ENCODE measurements around the gene PGM3.

The PGM3 gene

DNA sequence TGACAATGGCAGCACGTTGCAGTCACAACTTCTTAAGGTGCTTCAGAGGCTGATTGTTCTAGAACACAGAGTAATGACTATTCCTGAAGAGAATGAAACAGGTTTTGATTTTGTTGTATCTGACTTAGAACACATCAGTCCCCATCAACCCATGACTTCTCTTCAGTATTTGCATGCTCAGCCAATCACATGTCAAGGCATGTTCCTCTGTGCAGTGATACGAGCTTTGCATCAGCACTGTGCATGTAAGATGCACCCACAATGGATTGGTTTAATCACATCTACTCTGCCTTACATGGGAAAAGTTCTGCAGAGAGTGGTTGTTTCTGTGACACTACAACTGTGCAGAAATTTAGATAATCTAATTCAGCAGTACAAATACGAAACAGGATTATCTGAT is 54.3 kb downstream of the PGM3 start:
- ChIA-PET CTCF (interaction anchor here (7.9 kb wide), 1 partner anchor 72 kb away, joined by 33 read pairs; the partner anchor contains the start of genes DOP1A and UBE3D), POLR2A (no interaction called here)
- H3K36me3 ChIP-seq (ENCODE audit: control insufficient read depth in 4 of 4, insufficient read depth in 4 of 4, low read length in 3 of 4): peaks cover 9 to 44% (median 22%) of the 10 kb centered on the region in 4 experiments
- no peaks in the 10 kb centered on the region for H3K9me3 ChIP-seq (ENCODE audit: control extremely low read depth in 1 of 5, control insufficient read depth in 4 of 5, insufficient read depth in 2 of 5, low read depth in 1 of 5, low read length in 4 of 5)
- no peak for DNase-seq
- no peak overlapping the region for H3K4me3 ChIP-seq (ENCODE audit: control insufficient read depth in 1 of 7, extremely low read depth in 1 of 7, insufficient read depth in 4 of 7, low read depth in 2 of 7, low read length in 6 of 7)
- H3K27ac ChIP-seq (ENCODE audit: insufficient read depth in 1 of 2, low read depth in 1 of 2, low read length in 2 of 2, poor library complexity in 1 of 2, severe bottlenecking in 2 of 2): no peak overlapping the region
- no peaks in the 10 kb centered on the region for H3K27me3 ChIP-seq (replicated peaks in 2 of 5; ENCODE audit: control insufficient read depth in 4 of 5, insufficient read depth in 5 of 5, low read length in 4 of 5)
- 100% methylated on average over 1 of the region's 3 CpGs for WGBS (ENCODE audit: insufficient coverage)
- H3K4me1 ChIP-seq (ENCODE audit: control extremely low read depth in 1 of 4, control insufficient read depth in 4 of 4, insufficient read depth in 4 of 4, low read length in 3 of 4): no peaks in the 10 kb centered on the region

DNA sequence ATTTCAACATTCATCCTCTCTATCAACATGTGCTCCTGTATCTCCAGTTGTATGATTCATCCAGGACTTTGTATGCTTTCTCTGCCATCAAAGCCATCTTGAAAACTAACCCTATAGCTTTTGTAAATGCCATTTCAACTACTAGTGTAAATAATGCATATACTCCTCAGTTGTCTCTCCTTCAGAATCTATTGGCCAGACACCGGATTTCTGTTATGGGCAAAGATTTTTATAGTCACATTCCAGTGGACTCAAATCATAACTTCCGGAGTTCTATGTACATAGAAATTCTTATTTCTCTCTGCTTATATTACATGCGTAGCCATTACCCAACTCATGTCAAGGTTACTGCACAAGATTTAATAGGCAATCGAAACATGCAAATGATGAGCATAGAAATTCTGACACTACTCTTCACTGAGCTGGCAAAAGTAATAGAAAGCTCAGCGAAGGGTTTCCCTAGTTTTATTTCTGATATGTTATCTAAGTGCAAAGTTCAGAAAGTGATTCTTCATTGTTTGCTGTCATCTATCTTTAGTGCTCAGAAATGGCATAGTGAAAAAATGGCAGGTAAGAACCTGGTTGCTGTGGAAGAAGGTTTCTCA is 54.8 kb downstream of the PGM3 start:
- no peak overlapping the region for H3K4me3 ChIP-seq (ENCODE audit: control insufficient read depth in 1 of 7, extremely low read depth in 1 of 7, insufficient read depth in 4 of 7, low read depth in 2 of 7, low read length in 6 of 7)
- no peaks in the 10 kb centered on the region for H3K9me3 ChIP-seq (ENCODE audit: control extremely low read depth in 1 of 5, control insufficient read depth in 4 of 5, insufficient read depth in 2 of 5, low read depth in 1 of 5, low read length in 4 of 5)
- H3K36me3 ChIP-seq (ENCODE audit: control insufficient read depth in 4 of 4, insufficient read depth in 4 of 4, low read length in 3 of 4): peaks cover 9 to 41% (median 21%) of the 10 kb centered on the region in 4 experiments
- no peaks in the 10 kb centered on the region for H3K4me1 ChIP-seq (ENCODE audit: control extremely low read depth in 1 of 4, control insufficient read depth in 4 of 4, insufficient read depth in 4 of 4, low read length in 3 of 4)
- WGBS (ENCODE audit: insufficient coverage): 98% methylated on average over 5 of the region's 5 CpGs
- no peaks in the 10 kb centered on the region for H3K27me3 ChIP-seq (replicated peaks in 2 of 5; ENCODE audit: control insufficient read depth in 4 of 5, insufficient read depth in 5 of 5, low read length in 4 of 5)
- no peak overlapping the region for H3K27ac ChIP-seq (ENCODE audit: insufficient read depth in 1 of 2, low read depth in 1 of 2, low read length in 2 of 2, poor library complexity in 1 of 2, severe bottlenecking in 2 of 2)
- no peak for DNase-seq
- ChIA-PET POLR2A (no interaction called here), CTCF (interaction anchor here (7.9 kb wide), 1 partner anchor 72 kb away, joined by 33 read pairs; the partner anchor contains the start of genes DOP1A and UBE3D)

DNA sequence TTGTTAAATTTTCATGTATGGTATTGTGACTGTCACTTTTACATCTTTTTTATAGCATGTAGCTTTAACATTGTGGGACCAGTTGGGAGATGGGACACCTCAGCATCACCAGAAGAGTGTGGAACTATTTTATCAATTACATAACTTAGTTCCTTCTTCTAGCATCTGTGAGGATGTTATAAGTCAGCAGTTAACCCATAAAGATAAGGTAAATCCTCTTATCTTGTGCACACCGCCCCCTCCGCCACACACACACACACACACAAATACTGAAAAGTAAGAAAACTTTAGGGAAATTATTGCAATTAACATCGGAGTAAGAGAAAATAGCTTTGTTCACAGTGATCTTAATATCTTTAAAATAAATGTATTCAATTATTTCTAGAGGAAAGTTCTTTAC is 60.9 kb downstream of the PGM3 start:
- Histone ChIP-seq H3K4me3 (ENCODE audit: control insufficient read depth in 1 of 7, extremely low read depth in 1 of 7, insufficient read depth in 4 of 7, low read depth in 2 of 7, low read length in 6 of 7) (no peak overlapping the region), H3K9me3 (ENCODE audit: control extremely low read depth in 1 of 5, control insufficient read depth in 4 of 5, insufficient read depth in 2 of 5, low read depth in 1 of 5, low read length in 4 of 5) (no peaks in the 10 kb centered on the region), H3K27me3 (replicated peaks in 2 of 5; ENCODE audit: control insufficient read depth in 4 of 5, insufficient read depth in 5 of 5, low read length in 4 of 5) (no peaks in the 10 kb centered on the region), H3K27ac (ENCODE audit: insufficient read depth in 1 of 2, low read depth in 1 of 2, low read length in 2 of 2, poor library complexity in 1 of 2, severe bottlenecking in 2 of 2) (no peak overlapping the region), H3K36me3 (ENCODE audit: control insufficient read depth in 4 of 4, insufficient read depth in 4 of 4, low read length in 3 of 4) (peaks cover 14 to 48% (median 33%) of the 10 kb centered on the region in 4 experiments), H3K4me1 (ENCODE audit: control extremely low read depth in 1 of 4, control insufficient read depth in 4 of 4, insufficient read depth in 4 of 4, low read length in 3 of 4) (no peaks in the 10 kb centered on the region)
- CTCF ChIA-PET: no interaction called here
- no CpG with 5 or more reads among the region's 3 CpGs for WGBS (ENCODE audit: insufficient coverage)
- POLR2A ChIA-PET: no interaction called here
- DNase-seq: peak; percentile 0 to 8 (median 3)

DNA sequence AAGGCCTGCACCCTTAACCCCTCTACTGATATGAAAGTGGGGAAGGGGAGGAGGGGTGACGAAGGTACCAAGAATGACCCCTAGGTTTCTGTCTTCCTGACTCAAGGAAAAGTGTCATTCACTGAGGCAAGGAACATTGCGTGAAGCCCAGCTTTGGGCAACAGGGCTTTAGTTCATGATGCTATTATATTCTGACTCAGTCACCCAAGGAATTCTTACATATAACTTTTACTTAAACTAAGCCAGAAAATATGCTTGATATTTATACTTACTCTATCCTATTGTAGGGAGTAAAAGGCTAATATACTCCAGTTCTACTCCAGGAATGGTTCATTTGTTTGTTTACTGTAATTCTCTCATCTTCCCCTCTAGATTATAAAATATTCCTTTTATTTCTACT is 65.1 kb downstream of the PGM3 start:
- CTCF ChIA-PET: interaction anchor here (1.2 kb wide), 1 partner anchor 15 kb away, joined by 3 read pairs; no protein-coding TSS in a partner anchor

DNA sequence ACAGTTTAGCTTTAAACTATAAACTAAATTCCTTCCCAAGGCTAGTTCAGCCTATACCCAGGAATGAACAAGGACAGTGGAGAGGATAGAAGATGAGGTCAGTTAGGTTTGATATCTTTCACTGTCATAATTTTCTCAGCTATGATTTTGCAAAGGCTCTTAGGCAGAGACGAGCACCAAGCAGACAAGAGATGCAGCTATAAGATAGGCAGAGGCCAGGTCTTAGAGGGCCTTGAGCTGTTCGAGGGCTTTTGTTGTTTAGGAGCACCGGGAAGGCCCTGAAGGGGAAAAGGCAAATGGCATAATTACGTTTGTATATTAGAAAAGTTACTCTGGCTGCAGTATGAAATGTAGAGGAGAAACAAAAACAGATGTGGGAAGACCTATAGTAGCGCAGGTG is 65.8 kb downstream of the PGM3 start:
- peaks cover 20 to 74% (median 34%) of the 10 kb centered on the region in 4 experiments for H3K36me3 ChIP-seq (ENCODE audit: control insufficient read depth in 4 of 4, insufficient read depth in 4 of 4, low read length in 3 of 4)
- 97% methylated on average over 3 of the region's 5 CpGs for WGBS (ENCODE audit: insufficient coverage)

More for the DNA sequence above, 65.1 kb downstream of the PGM3 start:
- Histone ChIP-seq H3K36me3 (ENCODE audit: control insufficient read depth in 4 of 4, insufficient read depth in 4 of 4, low read length in 3 of 4) (peaks cover 20 to 74% (median 34%) of the 10 kb centered on the region in 4 experiments), H3K27me3 (replicated peaks in 2 of 5; ENCODE audit: control insufficient read depth in 4 of 5, insufficient read depth in 5 of 5, low read length in 4 of 5) (no peaks in the 10 kb centered on the region), H3K9me3 (ENCODE audit: control extremely low read depth in 1 of 5, control insufficient read depth in 4 of 5, insufficient read depth in 2 of 5, low read depth in 1 of 5, low read length in 4 of 5) (no peaks in the 10 kb centered on the region), H3K4me1 (ENCODE audit: control extremely low read depth in 1 of 4, control insufficient read depth in 4 of 4, insufficient read depth in 4 of 4, low read length in 3 of 4) (no peaks in the 10 kb centered on the region), H3K4me3 (ENCODE audit: control insufficient read depth in 1 of 7, extremely low read depth in 1 of 7, insufficient read depth in 4 of 7, low read depth in 2 of 7, low read length in 6 of 7) (no peak overlapping the region), H3K27ac (ENCODE audit: insufficient read depth in 1 of 2, low read depth in 1 of 2, low read length in 2 of 2, poor library complexity in 1 of 2, severe bottlenecking in 2 of 2) (no peak overlapping the region)
- WGBS (ENCODE audit: insufficient coverage): no CpG with 5 or more reads among the region's 2 CpGs
- DNase-seq: no peak
- POLR2A ChIA-PET: no interaction called here

DNA sequence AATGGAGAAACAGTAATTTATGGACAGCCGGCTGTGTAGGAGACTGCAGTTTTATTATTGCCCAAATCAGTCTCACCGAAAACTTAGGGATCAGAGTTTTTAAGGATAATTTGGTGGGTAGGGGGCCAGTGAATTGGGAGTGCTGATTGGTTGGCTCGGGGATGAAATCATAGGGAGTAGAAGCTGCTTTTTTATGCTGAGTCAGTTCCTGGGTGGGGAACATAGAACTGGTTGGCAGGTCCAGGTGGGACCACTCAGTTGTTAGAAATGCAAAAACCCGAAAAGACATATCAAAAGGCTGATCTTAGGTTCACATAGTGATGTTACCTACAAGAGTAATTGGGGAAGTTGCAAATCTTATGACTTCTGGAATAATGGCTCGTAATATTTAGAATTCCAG is 66.3 kb downstream of the PGM3 start:
- H3K4me1 ChIP-seq (ENCODE audit: control extremely low read depth in 1 of 4, control insufficient read depth in 4 of 4, insufficient read depth in 4 of 4, low read length in 3 of 4): no peaks in the 10 kb centered on the region
- ChIA-PET CTCF (interaction anchor here (0.9 to 1.2 kb wide), 3 partner anchors 10 to 38 kb away, joined by 3 read pairs; no protein-coding TSS in a partner anchor), POLR2A (interaction anchor here (0.6 kb wide), 1 partner anchor 71 kb away, joined by 3 read pairs; no protein-coding TSS in a partner anchor)
- H3K27ac ChIP-seq (ENCODE audit: insufficient read depth in 1 of 2, low read depth in 1 of 2, low read length in 2 of 2, poor library complexity in 1 of 2, severe bottlenecking in 2 of 2): no peak overlapping the region
- peaks cover 20 to 70% (median 34%) of the 10 kb centered on the region in 4 experiments for H3K36me3 ChIP-seq (ENCODE audit: control insufficient read depth in 4 of 4, insufficient read depth in 4 of 4, low read length in 3 of 4)
- no peak for DNase-seq
- 100% methylated on average over 4 of the region's 5 CpGs for WGBS (ENCODE audit: insufficient coverage)
- no peaks in the 10 kb centered on the region for H3K9me3 ChIP-seq (ENCODE audit: control extremely low read depth in 1 of 5, control insufficient read depth in 4 of 5, insufficient read depth in 2 of 5, low read depth in 1 of 5, low read length in 4 of 5)
- no peak overlapping the region for H3K4me3 ChIP-seq (ENCODE audit: control insufficient read depth in 1 of 7, extremely low read depth in 1 of 7, insufficient read depth in 4 of 7, low read depth in 2 of 7, low read length in 6 of 7)
- no peaks in the 10 kb centered on the region for H3K27me3 ChIP-seq (replicated peaks in 2 of 5; ENCODE audit: control insufficient read depth in 4 of 5, insufficient read depth in 5 of 5, low read length in 4 of 5)

More for the DNA sequence above, 65.8 kb downstream of the PGM3 start:
- no peaks in the 10 kb centered on the region for H3K4me1 ChIP-seq (ENCODE audit: control extremely low read depth in 1 of 4, control insufficient read depth in 4 of 4, insufficient read depth in 4 of 4, low read length in 3 of 4)
- ChIA-PET POLR2A (no interaction called here), CTCF (interaction anchor here (0.9 to 1.2 kb wide), 3 partner anchors 11 to 39 kb away, joined by 3 read pairs; no protein-coding TSS in a partner anchor)
- H3K27me3 ChIP-seq (replicated peaks in 2 of 5; ENCODE audit: control insufficient read depth in 4 of 5, insufficient read depth in 5 of 5, low read length in 4 of 5): no peaks in the 10 kb centered on the region
- no peak for DNase-seq
- no peaks in the 10 kb centered on the region for H3K9me3 ChIP-seq (ENCODE audit: control extremely low read depth in 1 of 5, control insufficient read depth in 4 of 5, insufficient read depth in 2 of 5, low read depth in 1 of 5, low read length in 4 of 5)
- H3K27ac ChIP-seq (ENCODE audit: insufficient read depth in 1 of 2, low read depth in 1 of 2, low read length in 2 of 2, poor library complexity in 1 of 2, severe bottlenecking in 2 of 2): no peak overlapping the region
- no peak overlapping the region for H3K4me3 ChIP-seq (ENCODE audit: control insufficient read depth in 1 of 7, extremely low read depth in 1 of 7, insufficient read depth in 4 of 7, low read depth in 2 of 7, low read length in 6 of 7)

DNA sequence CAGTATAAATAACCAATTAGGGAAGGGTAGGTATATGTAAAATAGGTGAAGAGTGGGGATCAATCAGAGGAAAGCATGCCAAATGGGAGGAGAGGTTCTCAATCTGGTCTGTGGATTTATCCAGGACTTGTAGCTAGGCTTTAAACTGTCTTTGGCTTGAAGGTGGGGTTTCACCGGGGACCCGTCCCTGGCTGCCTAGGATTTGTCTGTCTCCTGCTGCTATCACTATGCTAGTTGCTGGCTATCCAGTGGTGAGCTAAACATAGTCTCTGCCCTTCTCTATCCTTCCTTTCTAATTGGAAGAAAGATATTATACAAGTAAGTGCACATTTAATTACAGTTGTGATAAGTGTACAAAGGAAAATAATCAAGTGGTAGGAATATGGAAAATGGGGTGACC is 66.8 kb downstream of the PGM3 start:
- ChIA-PET POLR2A (interaction anchor here (0.6 kb wide), 1 partner anchor 71 kb away, joined by 3 read pairs; no protein-coding TSS in a partner anchor), CTCF (interaction anchor here (0.9 kb wide), 1 partner anchor 38 kb away, joined by 3 read pairs; no protein-coding TSS in a partner anchor)
- H3K27me3 ChIP-seq (replicated peaks in 2 of 5; ENCODE audit: control insufficient read depth in 4 of 5, insufficient read depth in 5 of 5, low read length in 4 of 5): no peaks in the 10 kb centered on the region
- no peak overlapping the region for H3K4me3 ChIP-seq (ENCODE audit: control insufficient read depth in 1 of 7, extremely low read depth in 1 of 7, insufficient read depth in 4 of 7, low read depth in 2 of 7, low read length in 6 of 7)
- no peak overlapping the region for H3K27ac ChIP-seq (ENCODE audit: insufficient read depth in 1 of 2, low read depth in 1 of 2, low read length in 2 of 2, poor library complexity in 1 of 2, severe bottlenecking in 2 of 2)
- DNase-seq: no peak
- H3K4me1 ChIP-seq (ENCODE audit: control extremely low read depth in 1 of 4, control insufficient read depth in 4 of 4, insufficient read depth in 4 of 4, low read length in 3 of 4): no peaks in the 10 kb centered on the region
- H3K9me3 ChIP-seq (ENCODE audit: control extremely low read depth in 1 of 5, control insufficient read depth in 4 of 5, insufficient read depth in 2 of 5, low read depth in 1 of 5, low read length in 4 of 5): no peaks in the 10 kb centered on the region
- WGBS (ENCODE audit: insufficient coverage): 100% methylated on average over 2 of the region's 2 CpGs
- H3K36me3 ChIP-seq (ENCODE audit: control insufficient read depth in 4 of 4, insufficient read depth in 4 of 4, low read length in 3 of 4): peaks cover 20 to 72% (median 33%) of the 10 kb centered on the region in 4 experiments

All from common myeloid progenitor, CD34-positive (primary cell).